VCaP (cell line): Measurements from ENCODE around the gene HIVEP3.
"Not testable (repeated sequence)": the region's sequence is repeated elsewhere in the genome, so short reads cannot be mapped to it uniquely, and the experiment has no call there.

ENCODE experiments used
- H3K27ac ChIP-seq: fragments of 450-650 bp; 2 replicates; pipeline ENCODE4 v1.5.1; 2017
- CTCF ChIP-seq: fragments of 450-650 bp; conservative IDR thresholded peaks from 2 replicates; pipeline ENCODE4 v1.5.1; 2017; ENCODE audit warnings: mild to moderate bottlenecking, moderate library complexity

HIVEP3 gene

GRCh38 chr1:41557751-41558455, 360.8 kb downstream of the HIVEP3 start:
- no peak overlapping the region for H3K27ac ChIP-seq
- TF ChIP-seq CTCF, result no peak

DNA sequence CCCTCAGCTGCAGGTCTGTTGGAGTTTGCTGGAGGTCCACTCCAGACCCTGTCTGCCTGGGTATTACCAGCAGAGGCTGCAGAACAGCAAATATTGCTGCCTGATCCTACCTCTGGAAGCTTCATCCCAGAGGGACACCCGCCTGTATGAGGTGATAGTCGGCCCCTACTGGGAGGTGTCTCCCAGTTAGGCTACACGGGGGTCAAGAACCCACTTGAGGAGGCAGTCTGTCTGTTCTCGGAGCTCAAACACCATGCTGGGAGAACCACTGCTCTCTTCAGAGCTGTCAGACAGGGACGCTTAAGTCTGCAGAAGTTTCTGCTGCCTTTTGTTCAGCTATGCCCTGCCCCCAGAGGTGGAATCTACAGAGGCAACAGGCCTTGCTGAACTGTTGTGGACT, 364.0 kb downstream of the HIVEP3 start:
- H3K27ac ChIP-seq, result not testable (repeated sequence)

GRCh38 chr1:41547781-41548560, 370.8 kb downstream of the HIVEP3 start:
- no peak overlapping the region for H3K27ac ChIP-seq
- no peak for TF ChIP-seq CTCF

DNA sequence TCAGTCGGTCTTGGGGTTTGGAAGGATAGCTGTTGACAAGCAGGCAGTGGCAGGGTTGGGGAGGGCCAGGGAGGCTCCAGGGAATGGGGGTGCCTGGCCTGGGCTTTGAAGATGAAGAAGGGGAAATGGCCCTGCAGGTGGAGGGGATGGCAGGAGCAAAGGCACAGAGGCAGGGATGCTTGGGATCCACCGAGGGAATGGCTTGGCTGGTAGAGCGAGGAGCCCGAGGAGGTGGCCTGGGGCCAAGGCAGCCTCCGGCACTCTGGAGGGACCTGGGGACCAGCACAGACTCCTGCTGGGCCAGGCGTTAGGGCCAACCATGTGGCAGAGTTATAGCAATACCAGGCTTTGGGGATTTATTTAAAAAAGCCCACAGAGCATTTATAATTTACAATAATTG, 371.4 kb downstream of the HIVEP3 start:
- no peak overlapping the region for H3K27ac ChIP-seq
- TF ChIP-seq CTCF, result no peak

DNA sequence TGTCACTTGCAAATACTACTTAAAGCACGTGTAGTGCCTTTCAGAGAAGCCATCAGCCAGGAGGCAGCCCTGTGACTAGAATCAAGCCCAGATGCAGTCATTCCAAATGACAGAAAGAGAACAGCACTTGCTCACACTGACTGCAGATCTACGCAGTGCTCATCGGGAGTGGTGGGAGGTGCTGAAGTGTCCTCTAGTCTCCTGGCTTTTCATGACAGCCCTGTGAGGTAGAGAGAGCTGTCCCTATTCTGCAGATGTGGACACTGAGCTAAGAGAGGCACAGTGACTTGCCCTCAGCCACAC, 371.9 kb downstream of the HIVEP3 start:
- no peak overlapping the region for H3K27ac ChIP-seq
- no peak for TF ChIP-seq CTCF

GRCh38 chr1:41545996-41546832, 372.5 kb downstream of the HIVEP3 start:
- H3K27ac ChIP-seq, result no peak overlapping the region
- no peak for TF ChIP-seq CTCF

DNA sequence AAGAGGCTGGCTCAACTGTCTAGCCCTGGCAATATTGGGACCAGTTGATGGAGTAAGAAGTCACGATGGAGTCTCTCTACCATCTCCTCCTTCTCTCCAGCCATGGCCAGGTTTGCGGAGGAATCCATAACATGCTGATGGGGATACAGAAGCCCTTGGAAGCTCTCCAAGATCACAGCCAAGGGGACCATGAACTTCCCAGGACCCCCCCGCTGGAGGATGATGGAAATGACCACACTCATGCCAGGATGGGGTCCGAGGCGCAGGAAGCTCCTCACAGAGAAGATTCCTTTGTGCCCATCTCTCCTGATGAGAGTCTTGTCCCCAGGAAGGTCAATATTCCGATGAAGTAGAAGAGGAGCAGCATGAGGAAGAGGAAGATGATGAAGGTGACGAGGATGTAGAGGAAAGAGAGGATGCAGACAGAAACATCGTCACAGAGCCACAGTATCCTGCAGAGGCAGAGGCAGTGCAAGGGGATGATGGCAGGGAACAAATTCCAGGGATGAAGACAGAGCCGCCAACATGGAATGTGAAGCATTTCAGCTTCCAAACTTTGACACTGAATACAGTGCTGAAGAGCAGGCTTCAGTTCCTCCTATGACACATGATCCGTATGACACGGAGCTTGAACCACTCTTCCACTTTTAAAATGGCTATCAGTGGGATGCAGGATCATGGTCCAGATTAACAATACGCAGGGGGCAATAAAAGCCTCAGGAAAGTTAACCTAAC, 376.4 kb downstream of the HIVEP3 start:
- TF ChIP-seq CTCF, result no peak
- no peak overlapping the region for H3K27ac ChIP-seq
